Psoas muscle (tissue), 8 donors: ENCODE results near the gene TDRD7. TPM values are rescaled to one million over a fixed set of nuclear protein-coding genes. Genes with fewer than 3 reads are reported as not detected.

Source experiments
- ATAC-seq, 4 donors: fragments of 200-7000 bp; cut with Tn5 transposase; one replicate each; pipeline ENCODE4 v1.9.1; 2020; ENCODE audit warnings: moderate library complexity in 3 of 4, mild to moderate bottlenecking in 2 of 4
- DNase-seq, 2 donors: peaks; one replicate each; pipeline ENCODE4 v3.0.0-alpha.2; 2020
- H3K27ac ChIP-seq: fragments of 200-600 bp; one replicate; pipeline ENCODE4 v1.8.0; 2022
- H3K27me3 ChIP-seq, 3 donors: fragments of 200-600 bp in 1 of 3; one replicate each; pipeline versions ENCODE4 v1.6.1 to v1.8.0; 2013 to 2022; ENCODE audit warnings: low read length in 2 of 3, mild to moderate bottlenecking in 2 of 3, moderate library complexity in 1 of 3; ENCODE audit not compliant: insufficient read depth in 3 of 3
- H3K36me3 ChIP-seq, 2 donors: fragments of 200-600 bp in 1 of 2; one replicate each; pipeline versions ENCODE4 v1.6.1 to v1.8.0; 2013 to 2022; ENCODE audit warnings: low read depth in 1 of 2, mild to moderate bottlenecking in 1 of 2, moderate library complexity in 1 of 2; ENCODE audit not compliant: insufficient read depth in 1 of 2
- H3K4me1 ChIP-seq: fragments of 200-600 bp; one replicate; pipeline ENCODE4 v1.8.0; 2022
- H3K4me3 ChIP-seq: fragments of 200-600 bp; one replicate; pipeline ENCODE4 v1.8.0; 2022; ENCODE audit warnings: mild to moderate bottlenecking
- H3K9me3 ChIP-seq: fragments of 200-600 bp; one replicate; pipeline ENCODE4 v1.8.0; 2022
- WGBS, 3 donors: extraction: QIAGEN DNeasy Blood & Tissue Kit; methylation state at CpG; one replicate each; pipeline versions ENCODE4 v1.1.6 to v1.1.7; 2013; 5-methylcytosine and 5-hydroxymethylcytosine counted together
- intact Hi-C, 2 donors: fragments of 100-400 bp; cut with DNase I; formaldehyde crosslinking; loops; one replicate each; pipeline versions ENCODE4 v1.11.0 to v1.14.2; 2022
- long read RNA-seq, 2 donors: library from polyadenylated mRNA; unstranded; transcript quantifications; one replicate each; pipeline ENCODE4 v2.0.0, GENCODE V29; 2021
- polyA plus RNA-seq, 3 donors: library from polyadenylated mRNA; stranded (reverse); fragments of 200-250 nt; gene quantifications; one replicate each; pipeline ENCODE4 v1.2.3, GENCODE V29; 2013
- total RNA-seq, 4 donors: library from RNA; stranded (reverse); fragmentation: NEBNext Ultra II Directional in 2 of 4; extraction: Animal tissue kit (Norgen Biotek cat#: 25700) in 2 of 4; gene quantifications; one replicate each; pipeline versions ENCODE4 v1.2.1 to v1.2.4, GENCODE V29; 2021 to 2023
- TF ChIP-seq, protein P1 (sequence below): fragments of 200-600 bp; IDR thresholded peaks from one replicate; pipeline ENCODE4 v1.8.0; 2022; ENCODE audit warnings: antibody characterized with exemption
- donor health status: healthy with polysubstance abuse.
- donor health status: DM: no; HTN: no; CAD: no; lungs with moderate emphysema.
- donor health status: Bipolar disorder and iron deficiency.
- donor health status: healthy.
- donor health status: DM: yes; HTN: yes; CAD: no.
- donor health status: DM: no; HTN: no; CAD: no.
- donor health status: DM: no; HTN: no; CAD: no.
- donor health status: DM: yes; HTN: yes; CAD: no.

TDRD7 gene
- total RNA-seq (1 to 10 TPM; 3.3 to 7.0 (median 5.0) TPM), polyA plus RNA-seq (1 to 10 TPM; 2.3 to 9.9 (median 3.5) TPM)
- long read RNA-seq, donor 1, partial matches to known transcripts: 0 of 6 reads
- long read RNA-seq, donor 1, other reads (novel, unspliced or antisense): 3 of 6 reads
- long read RNA-seq, donor 2, partial matches to known transcripts: 2 of 9 reads
- long read RNA-seq, donor 2, other reads (novel, unspliced or antisense): 5 of 9 reads

- TF ChIP-seq, protein P1, sequence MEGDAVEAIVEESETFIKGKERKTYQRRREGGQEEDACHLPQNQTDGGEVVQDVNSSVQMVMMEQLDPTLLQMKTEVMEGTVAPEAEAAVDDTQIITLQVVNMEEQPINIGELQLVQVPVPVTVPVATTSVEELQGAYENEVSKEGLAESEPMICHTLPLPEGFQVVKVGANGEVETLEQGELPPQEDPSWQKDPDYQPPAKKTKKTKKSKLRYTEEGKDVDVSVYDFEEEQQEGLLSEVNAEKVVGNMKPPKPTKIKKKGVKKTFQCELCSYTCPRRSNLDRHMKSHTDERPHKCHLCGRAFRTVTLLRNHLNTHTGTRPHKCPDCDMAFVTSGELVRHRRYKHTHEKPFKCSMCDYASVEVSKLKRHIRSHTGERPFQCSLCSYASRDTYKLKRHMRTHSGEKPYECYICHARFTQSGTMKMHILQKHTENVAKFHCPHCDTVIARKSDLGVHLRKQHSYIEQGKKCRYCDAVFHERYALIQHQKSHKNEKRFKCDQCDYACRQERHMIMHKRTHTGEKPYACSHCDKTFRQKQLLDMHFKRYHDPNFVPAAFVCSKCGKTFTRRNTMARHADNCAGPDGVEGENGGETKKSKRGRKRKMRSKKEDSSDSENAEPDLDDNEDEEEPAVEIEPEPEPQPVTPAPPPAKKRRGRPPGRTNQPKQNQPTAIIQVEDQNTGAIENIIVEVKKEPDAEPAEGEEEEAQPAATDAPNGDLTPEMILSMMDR: peak; percentile 97
- DNase-seq (peak; percentile 87 to 94), ATAC-seq (peak; percentile 92 to 97 (median 96))
- Histone ChIP-seq H3K27me3 (peaks cover 0 to 2% (median 0%) of the 10 kb centered on the region in 3 donors), H3K9me3 (peaks cover 6% of the 10 kb centered on the region), H3K4me3 (peak within 1 kb of the TSS; percentile 93), H3K27ac (peak within 1 kb of the TSS; percentile 70), H3K4me1 (no peaks in the 10 kb centered on the region), H3K36me3 (peaks cover 0 to 2% of the 10 kb centered on the region in 2 donors)
- WGBS, 3 donors: 0% methylated on average over 79 to 115 of the region's 115 CpGs
- intact Hi-C loops: loop anchor here (5.0 to 10.0 kb wide), 2 partner anchors 205 to 503 kb away; no protein-coding TSS in a partner anchor
These were observed at the start of gene TDRD7 for GRCh38 chr9:97411789-97412625. TDRD7 (plus strand) TSS chr9:97412096; CDS start chr9:97428466, 16,370 bp downstream.

DNA sequence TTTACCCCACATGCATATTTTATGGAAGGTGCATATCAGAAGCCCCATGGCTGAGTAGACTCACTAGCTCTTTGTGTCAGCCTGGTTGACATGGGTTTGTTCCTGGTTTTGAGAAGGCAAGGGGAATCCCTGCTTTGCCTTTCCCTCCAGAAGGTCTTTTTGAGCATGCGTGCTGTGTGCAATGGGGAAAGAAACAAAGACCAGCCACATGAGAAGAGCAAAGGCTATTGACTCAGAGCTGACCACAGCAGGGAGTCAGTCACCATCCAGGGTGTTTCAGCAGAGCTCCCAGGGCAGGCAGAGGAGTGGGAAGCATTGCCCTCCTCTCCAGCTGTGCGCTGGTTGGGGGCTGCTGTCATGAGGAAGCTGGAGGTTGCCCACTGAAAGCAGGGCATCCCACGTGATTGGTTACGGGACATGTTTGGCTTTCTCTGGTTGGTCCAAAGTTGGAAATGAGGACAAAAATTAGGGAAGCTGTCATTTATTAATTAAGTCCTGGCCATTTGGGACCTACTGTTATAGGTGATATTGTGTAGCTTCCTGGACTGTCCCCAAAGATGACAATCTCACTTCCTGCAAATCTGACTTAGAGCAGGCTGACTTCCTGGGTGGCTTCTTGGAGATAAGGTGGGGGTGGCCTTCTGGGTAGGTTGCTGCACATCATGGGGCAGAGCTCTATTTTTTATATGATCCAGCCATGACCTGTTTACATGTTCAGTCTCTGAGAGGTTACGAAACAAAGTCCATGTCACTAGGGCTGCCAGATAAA lies 48.9 kb upstream of the TDRD7 start:
- no peaks in the 10 kb centered on the region for H3K36me3 ChIP-seq
- H3K27me3 ChIP-seq: no peaks in the 10 kb centered on the region
- no peak for ATAC-seq
- H3K9me3 ChIP-seq: no peaks in the 10 kb centered on the region
- no peak for DNase-seq
- H3K4me1 ChIP-seq: no peaks in the 10 kb centered on the region
- 96 to 97% (median 97%) methylated on average over 5 of the region's 5 CpGs for WGBS, 3 donors
- H3K27ac ChIP-seq: no peak overlapping the region
- TF ChIP-seq, protein P1: no peak
- intact Hi-C loops: no loop called here
- no peak overlapping the region for H3K4me3 ChIP-seq

DNA sequence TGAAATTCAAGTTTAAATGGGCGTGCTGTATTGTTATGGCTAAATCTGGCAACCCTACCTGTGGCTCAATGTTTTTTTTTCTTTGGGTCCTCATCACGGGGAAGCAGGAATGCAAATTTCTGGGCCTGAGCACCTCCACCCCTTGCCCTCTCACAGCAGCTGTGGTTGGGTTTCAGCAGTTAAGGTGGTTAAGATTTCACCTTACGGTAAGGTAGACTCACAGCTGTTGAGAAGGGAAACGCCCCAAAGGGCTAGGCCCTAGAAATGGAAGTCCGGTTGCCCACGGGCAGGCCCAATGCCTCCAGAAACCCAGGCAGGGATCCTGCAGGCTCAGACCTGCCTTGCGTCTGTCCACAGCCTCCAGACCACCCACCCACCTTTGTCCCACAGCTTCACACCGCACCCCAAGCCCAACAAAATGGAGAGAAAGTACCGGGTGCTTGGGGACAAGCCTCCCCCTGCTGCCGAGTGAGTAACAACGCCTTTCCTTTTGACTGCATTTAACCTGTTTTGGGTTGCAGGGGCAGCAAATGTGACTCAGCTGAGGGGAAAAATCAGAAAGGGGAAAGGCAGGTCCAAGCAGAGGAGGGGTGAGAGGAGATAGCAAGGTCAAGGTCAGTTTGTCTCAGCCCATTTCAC lies 48.1 kb upstream of the TDRD7 start:
- DNase-seq: no peak
- Histone ChIP-seq H3K9me3 (peaks cover 7% of the 10 kb centered on the region), H3K4me1 (no peaks in the 10 kb centered on the region), H3K27ac (no peak overlapping the region), H3K36me3 (no peaks in the 10 kb centered on the region), H3K27me3 (no peaks in the 10 kb centered on the region), H3K4me3 (no peak overlapping the region)
- no peak for ATAC-seq
- intact Hi-C loops: no loop called here
- TF ChIP-seq, protein P1: no peak
- WGBS, 3 donors: 87 to 88% (median 87%) methylated on average over 11 of the region's 11 CpGs

- Histone ChIP-seq H3K4me1 (no peaks in the 10 kb centered on the region), H3K36me3 (no peaks in the 10 kb centered on the region), H3K4me3 (no peak overlapping the region), H3K27ac (no peak overlapping the region), H3K27me3 (no peaks in the 10 kb centered on the region), H3K9me3 (peaks cover 13% of the 10 kb centered on the region)
- TF ChIP-seq, protein P1: no peak
- no peak for DNase-seq
- no peak for ATAC-seq
- intact Hi-C loops: no loop called here
- WGBS, 3 donors: 83 to 86% (median 84%) methylated on average over 8 of the region's 8 CpGs
These were observed 47.0 kb upstream of the TDRD7 start for GRCh38 chr9:97364769-97365490.
